AG04449 (cell line): ENCODE results near the gene BEAN1.
"Not testable (repeated sequence)": the region's sequence is repeated elsewhere in the genome, so short reads cannot be mapped to it uniquely, and the experiment has no call there.

Experiments
- CTCF ChIA-PET: fragments of 350-600 bp; formaldehyde crosslinking; extraction: SDS; loops from one replicate; lab custom pipeline; 2021; ENCODE audit warnings: antibody characterized with exemption; lab: Yijun Ruan, JAX
- POLR2A ChIA-PET: fragments of 400-600, 350-600 bp; formaldehyde crosslinking; extraction: SDS; loops from one replicate; lab custom pipeline; 2020; ENCODE audit warnings: antibody characterized with exemption, inconsistent platforms; lab: Yijun Ruan, JAX
- DNase-seq: peaks from one replicate; pipeline ENCODE4 v3.0.0-alpha.2; 2010; ENCODE audit warnings: low read depth, low spot score
- H3K4me3 ChIP-seq: 2 replicates; pipeline ENCODE4 v1.5.1; 2011; ENCODE audit warnings: low read depth, mild to moderate bottlenecking, control low read depth, low read length
- TF ChIP-seq, protein P1 (sequence below): IDR thresholded peaks from one replicate; pipeline ENCODE4 v1.5.1; 2011; ENCODE audit warnings: mild to moderate bottlenecking, moderate library complexity, low read length, control low read depth, inconsistent platforms; ENCODE audit not compliant: insufficient read depth; ENCODE audit errors: missing control alignments

BEAN1 gene

DNA sequence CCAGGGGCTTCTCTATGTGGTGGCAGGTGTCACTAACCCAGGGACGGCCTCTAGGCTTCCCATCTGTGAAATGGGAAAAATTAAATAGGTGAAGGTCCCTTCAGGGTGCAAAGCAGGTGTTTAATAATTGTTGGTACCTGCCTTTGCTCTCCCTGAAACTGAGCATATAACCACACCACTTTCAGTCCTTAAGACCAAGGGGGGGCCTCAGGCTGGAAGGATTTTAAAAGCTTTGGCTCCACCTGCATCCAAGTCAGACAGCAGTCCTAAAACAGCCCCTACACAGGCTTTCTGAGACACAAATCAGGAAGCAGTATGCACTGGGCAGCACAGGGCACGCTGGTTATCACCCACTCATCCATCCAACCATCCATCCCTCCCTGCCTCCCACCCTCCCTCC is 67.8 kb downstream of the BEAN1 start:
- no peak overlapping the region for H3K4me3 ChIP-seq
- CTCF ChIA-PET = interaction anchor here (1.1 kb wide), 1 partner anchor 12 kb away, joined by 4 read pairs; no protein-coding TSS in a partner anchor
- no peak for DNase-seq
- TF ChIP-seq, protein P1, sequence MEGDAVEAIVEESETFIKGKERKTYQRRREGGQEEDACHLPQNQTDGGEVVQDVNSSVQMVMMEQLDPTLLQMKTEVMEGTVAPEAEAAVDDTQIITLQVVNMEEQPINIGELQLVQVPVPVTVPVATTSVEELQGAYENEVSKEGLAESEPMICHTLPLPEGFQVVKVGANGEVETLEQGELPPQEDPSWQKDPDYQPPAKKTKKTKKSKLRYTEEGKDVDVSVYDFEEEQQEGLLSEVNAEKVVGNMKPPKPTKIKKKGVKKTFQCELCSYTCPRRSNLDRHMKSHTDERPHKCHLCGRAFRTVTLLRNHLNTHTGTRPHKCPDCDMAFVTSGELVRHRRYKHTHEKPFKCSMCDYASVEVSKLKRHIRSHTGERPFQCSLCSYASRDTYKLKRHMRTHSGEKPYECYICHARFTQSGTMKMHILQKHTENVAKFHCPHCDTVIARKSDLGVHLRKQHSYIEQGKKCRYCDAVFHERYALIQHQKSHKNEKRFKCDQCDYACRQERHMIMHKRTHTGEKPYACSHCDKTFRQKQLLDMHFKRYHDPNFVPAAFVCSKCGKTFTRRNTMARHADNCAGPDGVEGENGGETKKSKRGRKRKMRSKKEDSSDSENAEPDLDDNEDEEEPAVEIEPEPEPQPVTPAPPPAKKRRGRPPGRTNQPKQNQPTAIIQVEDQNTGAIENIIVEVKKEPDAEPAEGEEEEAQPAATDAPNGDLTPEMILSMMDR = no peak
- POLR2A ChIA-PET = no interaction called here

DNA sequence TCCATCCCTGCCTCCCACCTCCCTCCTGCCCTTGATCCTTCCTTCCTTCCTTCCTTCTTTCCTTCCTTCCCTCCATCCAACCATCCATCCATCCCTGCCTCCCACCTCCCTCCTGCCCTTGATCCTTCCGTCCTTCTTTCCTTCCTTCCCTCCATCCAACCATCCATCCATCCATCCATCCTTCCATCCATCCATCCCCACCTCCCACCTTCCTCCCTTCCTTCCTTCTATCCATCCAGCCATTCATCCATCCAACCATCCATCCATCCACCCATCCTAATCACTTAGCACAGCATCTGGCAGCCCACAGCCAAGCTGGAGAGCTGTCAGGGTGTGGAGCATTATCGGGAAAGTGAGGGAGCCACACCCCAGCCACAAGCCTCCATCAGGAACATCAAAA is 68.3 kb downstream of the BEAN1 start:
- CTCF ChIA-PET = no interaction called here

DNA sequence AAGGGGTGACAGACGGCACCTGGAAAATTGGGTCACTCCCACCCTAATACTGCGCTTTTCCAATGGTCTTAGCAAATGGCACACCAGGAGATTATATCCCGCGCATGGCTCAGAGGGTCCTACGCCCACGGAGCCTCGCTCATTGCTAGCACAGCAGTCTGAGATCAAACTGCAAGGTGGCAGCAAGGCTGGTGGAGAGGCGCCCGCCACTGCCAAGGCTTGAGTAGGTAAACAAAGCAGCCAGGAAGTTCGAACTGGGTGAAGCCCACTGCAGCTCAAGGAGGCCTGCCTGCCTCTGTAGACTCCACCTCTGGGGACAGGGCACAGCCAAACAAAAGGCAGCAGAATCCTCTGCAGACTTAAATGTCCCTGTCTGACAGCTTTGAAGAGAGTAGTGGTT is 69.1 kb downstream of the BEAN1 start:
- CTCF ChIA-PET, POLR2A ChIA-PET, H3K4me3 ChIP-seq, DNase-seq: not testable (repeated sequence)

More for the DNA sequence above, 68.3 kb downstream of the BEAN1 start:
- no peak overlapping the region for H3K4me3 ChIP-seq
- POLR2A ChIA-PET = no interaction called here
- TF ChIP-seq, protein P1 = no peak
- no peak for DNase-seq

DNA sequence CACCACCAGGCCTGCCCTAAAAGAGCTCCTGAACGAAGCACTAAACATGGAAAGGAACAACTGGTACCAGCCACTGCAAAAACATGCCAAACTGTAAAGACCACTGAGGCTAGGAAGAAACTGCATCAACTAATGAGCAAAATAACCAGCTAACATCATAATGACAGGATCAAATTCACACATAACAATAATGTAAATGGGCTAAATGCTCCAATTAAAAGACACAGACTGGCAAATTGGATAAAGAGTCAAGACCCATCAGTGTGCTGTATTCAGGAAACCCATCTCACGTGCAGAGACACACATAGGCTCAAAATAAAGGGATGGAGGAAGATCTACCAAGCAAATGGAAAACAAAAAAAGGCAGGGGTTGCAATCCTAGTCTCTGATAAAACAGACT is 70.8 kb downstream of the BEAN1 start:
- POLR2A ChIA-PET, CTCF ChIA-PET, H3K4me3 ChIP-seq, DNase-seq: not testable (repeated sequence)

DNA sequence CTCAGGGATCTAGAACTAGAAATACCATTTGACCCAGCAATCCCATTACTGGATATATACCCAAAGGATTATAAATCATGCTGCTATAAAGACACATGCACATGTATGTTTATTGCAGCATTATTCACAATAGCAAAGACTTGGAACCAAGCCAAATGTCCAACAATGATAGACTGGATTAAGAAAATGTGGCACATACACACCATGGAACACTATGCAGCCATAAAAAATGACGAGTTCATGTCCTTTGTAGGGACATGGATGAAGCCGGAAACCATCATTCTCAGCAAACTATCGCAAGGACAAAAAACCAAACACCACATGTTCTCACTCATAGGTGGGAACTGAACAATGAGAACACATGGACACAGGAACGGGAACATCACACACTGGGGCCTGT is 74.5 kb downstream of the BEAN1 start:
- DNase-seq, CTCF ChIA-PET, H3K4me3 ChIP-seq: not testable (repeated sequence)
- POLR2A ChIA-PET = interaction anchor here (1.3 kb wide), 1 partner anchor 48 kb away, joined by 3 read pairs; no protein-coding TSS in a partner anchor

DNA sequence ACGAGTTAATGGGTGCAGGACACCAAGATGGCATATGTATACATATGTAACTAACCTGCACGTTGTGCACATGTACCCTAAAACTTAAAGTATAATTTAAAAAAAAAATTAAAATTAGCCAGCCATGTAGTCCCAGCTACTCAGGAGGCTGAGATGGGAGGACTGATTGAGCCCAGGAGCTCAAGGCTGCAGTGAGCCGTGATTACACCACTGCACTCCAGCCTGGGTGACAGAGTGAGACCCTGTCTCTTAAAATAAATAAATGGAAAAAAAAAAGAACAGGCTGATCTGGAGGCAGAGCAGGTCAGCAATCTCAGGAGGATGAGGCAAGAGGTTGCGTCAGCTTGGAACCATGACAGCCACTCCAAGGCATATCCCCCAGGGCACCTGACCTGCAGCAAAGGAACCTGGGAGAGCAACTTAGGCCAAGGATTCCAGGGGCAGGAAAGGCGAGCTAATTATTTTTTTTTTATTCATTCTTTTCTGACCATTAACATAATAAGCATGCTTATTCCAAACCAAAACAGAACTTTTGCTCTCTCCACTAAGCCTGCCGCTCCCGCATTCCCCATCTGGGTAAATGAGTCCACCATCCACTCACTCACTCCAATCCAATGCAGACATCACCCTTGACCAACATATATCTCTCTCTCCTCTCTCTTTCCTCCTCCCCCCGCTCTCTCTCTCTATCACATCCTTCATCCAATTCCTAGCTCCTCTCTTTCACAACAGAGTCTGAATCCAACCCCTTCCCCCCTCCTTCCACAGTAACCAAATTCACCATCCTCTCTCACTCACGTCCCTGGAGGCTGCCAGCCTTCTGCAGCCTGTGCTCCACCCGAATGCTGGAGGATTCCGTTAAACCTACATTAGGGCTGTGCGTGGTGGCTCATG is 75.2 kb downstream of the BEAN1 start:
- DNase-seq = no peak
- ChIA-PET POLR2A (interaction anchor here (0.6 to 1.3 kb wide), 2 partner anchors 9 to 47 kb away, joined by 3 read pairs; no protein-coding TSS in a partner anchor), CTCF (interaction anchor here (1.9 kb wide), 1 partner anchor 97 kb away, joined by 4 read pairs; no protein-coding TSS in a partner anchor)
- TF ChIP-seq, protein P1 = no peak
- no peak overlapping the region for H3K4me3 ChIP-seq

DNA sequence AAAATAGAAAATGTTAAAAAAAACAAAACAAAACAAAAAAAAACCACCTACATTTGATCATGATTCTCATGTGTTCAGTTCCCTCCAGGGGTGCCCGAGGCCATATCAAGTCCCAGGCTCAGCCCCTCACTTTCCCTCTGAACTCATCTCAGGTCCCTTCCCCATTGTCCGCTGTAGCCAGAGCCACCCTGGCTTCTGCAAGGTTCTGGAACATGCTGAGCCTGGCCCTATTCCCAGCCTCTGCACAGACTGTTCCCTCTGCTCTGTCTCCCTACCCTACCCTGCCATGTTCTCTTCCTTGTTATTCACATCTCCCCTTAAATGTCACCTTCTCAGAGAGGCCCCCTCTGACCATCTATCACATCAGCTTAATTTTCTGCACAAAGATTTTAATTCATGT is 75.9 kb downstream of the BEAN1 start:
- POLR2A ChIA-PET = no interaction called here
- TF ChIP-seq, protein P1 = no peak
- DNase-seq = no peak
- CTCF ChIA-PET = interaction anchor here (1.9 kb wide), 1 partner anchor 98 kb away, joined by 4 read pairs; no protein-coding TSS in a partner anchor
- H3K4me3 ChIP-seq = no peak overlapping the region
